Frontal cortex (tissue), 4 donors: ENCODE measurements around the gene PTPRR. TPM values are rescaled to one million over a fixed set of nuclear protein-coding genes. Genes with fewer than 3 reads are reported as not detected.

Experiments
- DNase-seq, 2 donors: peaks; one replicate each; pipeline ENCODE4 v3.0.0; 2012; ENCODE audit warnings: low spot score in 2 of 2
- FAIRE-seq: peaks from 2 replicates; lab custom pipeline; 2012; peaks lifted over from hg19 to GRCh38; lab: Jason Lieb, UNC
- total RNA-seq: library from RNA; depleted of rRNA; stranded (reverse); fragments of >200 nt; gene quantifications from one replicate; pipeline ENCODE4 v1.2.3, GENCODE V29; 2014
- donor health status: control.
- donor health status: control.
- donor health status: control.

Gene PTPRR
- total RNA-seq, 1 donor from 2014 or later: 16.7 TPM

DNA sequence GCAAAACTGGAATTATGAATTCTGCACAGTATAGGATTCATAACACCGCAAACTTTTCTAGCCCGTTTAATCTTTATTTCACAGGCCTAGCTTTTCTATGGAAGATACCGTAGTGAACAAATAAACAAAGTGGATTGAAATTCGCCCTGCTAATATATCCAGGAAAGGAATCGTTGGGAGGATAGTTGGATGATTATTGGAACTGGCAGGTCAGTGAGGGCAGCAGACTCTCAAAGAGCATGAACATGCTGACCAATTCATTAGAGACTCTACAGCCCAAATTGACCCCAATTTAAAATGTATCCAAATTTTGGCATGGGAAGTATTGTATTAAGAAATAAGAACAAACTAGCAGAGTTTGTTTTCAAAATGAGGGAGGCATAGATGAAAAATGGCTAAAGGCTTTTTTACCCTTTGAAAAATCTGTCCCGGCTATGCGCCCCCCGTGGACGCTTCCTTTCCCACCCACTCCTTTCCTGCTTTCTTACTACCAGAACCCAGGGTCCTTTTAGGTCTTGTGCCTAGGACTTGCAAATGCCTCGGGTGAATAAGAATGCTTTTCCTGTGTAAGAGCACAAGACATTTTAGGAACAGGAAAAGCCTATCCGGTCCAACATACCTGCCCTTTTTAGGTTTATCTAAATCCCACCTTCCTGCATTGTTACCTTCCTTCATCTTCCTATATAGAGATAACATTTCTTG is 198.7 kb downstream of the PTPRR start:
- no peak for FAIRE-seq
- no peak for DNase-seq

DNA sequence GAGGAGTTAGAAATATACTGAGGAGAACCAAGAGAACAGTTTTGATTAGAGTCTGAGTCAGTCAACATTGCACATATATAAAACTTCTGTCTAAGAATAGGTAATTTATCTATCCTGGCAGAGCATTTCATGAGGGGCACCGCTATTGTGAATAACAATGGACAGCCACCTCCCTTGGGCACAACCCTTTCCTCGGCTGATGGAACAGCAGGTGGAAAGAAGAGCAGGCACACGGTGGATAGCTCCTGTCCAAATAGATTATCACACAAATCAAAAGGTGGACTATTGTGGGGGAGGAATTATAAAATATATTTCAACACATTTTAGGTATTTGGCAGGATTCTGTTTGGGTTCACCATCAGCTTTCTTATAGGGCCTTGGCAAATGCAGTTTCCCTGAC is 199.3 kb downstream of the PTPRR start:
- DNase-seq (no peak), FAIRE-seq (no peak)

DNA sequence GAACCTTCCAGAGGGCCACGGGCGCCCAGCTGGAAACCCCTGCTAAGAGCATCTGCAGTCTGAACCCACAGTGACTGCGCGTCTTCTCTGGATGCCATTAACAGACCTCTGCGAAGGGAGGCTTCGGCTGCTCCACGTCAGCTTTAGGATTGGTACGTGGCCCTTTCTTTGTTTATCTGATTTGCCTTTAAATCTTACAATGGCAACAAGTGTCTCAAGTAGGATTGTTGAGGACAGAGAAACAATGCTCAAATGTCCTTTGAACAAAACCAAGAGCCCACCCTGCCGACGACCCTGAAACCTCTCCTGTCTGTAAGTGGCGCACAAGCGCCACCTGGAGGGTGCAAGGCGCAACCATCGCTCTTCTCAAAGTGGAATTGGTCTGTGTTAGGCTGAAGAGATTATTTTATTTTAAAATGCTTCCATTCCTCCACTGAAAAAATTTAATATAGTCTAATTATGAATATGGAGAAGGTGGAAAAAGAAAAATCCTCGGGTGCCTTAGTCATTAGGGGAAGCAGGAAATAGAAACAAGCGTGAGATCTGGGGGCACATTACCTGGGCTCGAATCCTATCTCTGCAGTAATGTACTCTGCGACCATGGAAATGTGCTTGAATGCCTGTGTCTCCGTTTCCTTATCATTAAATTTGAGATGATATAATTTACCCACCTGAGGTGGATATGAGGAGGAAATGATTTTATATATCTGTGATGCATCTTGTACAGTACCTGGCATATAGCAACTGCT is 200.7 kb downstream of the PTPRR start:
- peak in 1 of 2 donors; percentile 24 for DNase-seq
- no peak for FAIRE-seq

DNA sequence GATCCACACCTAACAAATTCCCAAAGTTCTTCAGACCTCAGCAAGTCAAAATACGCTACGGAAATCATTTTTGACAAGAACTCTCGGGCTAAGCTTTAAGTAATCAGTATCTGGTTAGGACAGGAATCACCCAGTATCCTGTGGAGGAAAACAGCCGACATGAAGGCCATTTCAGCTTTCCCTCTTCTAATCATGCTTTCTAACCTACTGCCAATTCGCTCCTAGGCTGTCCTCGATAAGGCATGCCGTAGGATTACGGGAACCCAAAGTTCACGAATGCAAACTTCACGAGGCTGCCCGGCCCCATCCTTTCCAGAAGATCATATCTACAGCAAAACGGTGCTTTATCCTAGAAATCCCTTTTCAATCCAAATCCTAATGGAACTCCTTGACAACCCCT is 201.5 kb downstream of the PTPRR start:
- FAIRE-seq (no peak), DNase-seq (no peak)

DNA sequence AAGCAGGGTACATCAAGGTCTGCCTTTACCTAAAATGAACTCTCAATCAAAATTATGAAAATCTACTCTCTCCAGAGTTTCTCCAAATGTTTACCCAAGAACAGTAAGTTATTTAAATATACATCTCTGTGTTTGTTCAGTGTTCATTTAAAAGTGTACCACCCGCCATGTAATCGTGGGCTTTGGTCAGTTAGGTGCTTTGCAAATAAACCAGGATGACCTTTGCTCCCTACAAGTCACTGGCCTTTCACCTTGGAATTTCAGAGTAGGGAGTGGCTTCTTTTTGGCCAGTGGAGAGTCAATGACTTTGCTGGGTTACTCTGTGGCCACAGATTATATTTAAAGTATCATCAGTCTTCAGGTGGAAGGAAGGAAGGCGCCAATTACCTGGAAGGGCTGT is 208.7 kb downstream of the PTPRR start:
- FAIRE-seq (no peak), DNase-seq (no peak)

DNA sequence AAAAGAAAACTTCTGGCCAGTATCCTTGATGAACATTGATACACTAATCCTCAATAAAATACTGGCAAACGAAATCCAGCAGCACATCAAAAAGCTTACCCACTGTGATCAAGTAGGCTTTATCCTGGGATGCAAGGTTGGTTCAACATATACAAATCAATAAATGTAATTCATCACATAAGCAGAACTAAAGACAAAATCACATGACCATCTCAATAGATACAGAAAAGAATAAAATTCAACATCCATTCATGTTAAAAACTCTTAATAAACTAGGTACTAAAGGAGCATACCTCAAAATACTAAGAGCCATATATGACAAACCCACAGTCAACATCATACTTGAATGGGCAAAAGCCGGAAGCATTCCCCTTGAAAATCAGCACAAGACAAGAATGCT is 211.5 kb downstream of the PTPRR start:
- FAIRE-seq (no peak), DNase-seq (no peak)

DNA sequence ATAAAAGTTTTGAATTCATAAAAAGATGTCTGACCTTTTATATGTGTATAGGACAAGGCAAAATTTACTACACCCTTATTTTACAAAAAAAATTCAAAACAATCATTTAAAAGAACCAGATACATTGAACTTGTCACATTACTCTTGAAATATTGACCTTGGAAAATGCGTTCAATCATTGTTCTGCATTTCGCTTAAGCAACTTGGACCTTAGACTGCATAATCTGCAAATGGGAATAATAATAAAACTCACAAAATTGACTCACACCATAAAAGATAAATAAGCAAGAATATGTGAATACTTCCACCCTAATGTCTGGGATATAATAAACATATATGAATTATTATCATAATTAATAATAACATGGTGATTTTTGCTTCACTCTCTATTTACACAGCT is 213.9 kb downstream of the PTPRR start:
- FAIRE-seq (no peak), DNase-seq (no peak)

DNA sequence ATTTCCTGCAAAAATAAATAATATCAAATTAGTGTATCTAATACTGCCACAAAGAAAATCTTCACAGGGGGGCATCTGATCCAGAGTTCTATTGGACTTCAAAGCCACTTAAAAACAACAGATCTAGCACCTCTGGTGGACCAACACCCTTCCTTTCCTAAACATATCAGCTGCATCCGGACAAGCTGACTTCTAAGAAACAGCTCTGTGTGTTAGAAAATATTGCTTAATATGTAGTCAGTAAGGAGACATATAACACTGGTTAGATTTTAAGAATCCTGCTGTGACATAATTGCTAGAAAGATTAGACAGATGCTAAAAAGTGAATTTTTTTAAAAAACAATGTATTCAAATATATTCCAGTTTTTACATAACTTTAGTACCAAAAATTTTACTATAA is 222.2 kb downstream of the PTPRR start:
- no peak for DNase-seq

DNA sequence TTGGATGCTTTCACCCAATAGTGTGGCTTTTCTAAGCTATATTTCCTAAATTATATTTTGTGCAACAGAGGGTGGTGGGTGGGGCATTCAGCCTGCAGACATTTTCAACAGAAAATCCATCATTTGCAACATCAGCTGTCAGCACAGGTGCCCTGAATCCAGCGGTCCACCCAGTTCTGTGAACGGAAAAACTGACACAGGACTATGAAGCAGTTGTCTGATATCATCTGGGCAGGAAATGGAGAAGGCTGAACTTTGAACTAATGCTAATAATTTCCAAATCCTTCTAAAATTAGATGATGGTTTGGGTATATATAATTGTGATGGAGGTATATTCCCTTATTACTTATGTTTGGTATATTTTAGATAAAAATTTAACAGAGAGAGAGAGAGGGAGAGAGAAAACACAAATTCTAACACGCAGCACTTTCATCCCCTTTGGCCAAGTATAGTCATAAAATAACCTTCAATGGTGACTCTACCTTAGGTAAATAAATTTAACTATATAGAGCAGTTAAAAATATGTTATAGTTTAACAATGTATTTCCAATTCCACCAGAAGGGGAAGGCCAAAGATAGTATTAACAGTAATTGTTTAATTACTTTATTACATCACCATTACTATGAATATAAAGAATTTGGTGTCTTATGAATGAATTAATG is 225.0 kb downstream of the PTPRR start:
- no peak for FAIRE-seq
- DNase-seq: no peak

More for the DNA sequence above, 222.2 kb downstream of the PTPRR start:
- FAIRE-seq: no peak

DNA sequence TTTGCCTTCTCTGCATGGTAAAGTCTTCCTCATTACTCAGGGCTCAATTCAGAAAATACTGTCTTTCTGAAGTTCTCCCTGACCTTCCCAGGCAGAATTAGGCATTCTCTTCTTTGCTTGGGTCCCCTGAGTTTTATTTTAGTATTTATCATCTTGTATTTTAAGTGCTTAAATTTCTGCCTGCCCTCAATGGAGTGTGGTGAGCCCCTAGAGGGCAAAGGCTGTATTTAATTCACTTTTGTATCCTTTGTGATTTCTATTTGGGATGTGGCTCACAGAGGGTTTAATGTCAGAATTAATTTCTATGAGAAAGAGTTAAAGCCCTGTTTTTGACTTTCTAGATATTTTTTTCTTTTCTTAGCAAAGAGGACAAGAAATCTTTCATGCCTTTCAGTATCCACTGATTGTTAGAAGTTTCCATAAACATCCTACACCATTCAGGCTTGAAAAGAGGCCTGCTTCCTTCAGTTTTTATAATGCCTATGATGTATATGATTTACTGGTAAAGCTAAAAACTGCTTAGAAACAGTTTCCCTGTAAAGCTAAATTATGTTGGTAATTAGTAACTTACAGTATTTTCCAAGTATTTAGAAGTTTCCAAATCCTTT is 227.8 kb downstream of the PTPRR start:
- FAIRE-seq (no peak), DNase-seq (no peak)

DNA sequence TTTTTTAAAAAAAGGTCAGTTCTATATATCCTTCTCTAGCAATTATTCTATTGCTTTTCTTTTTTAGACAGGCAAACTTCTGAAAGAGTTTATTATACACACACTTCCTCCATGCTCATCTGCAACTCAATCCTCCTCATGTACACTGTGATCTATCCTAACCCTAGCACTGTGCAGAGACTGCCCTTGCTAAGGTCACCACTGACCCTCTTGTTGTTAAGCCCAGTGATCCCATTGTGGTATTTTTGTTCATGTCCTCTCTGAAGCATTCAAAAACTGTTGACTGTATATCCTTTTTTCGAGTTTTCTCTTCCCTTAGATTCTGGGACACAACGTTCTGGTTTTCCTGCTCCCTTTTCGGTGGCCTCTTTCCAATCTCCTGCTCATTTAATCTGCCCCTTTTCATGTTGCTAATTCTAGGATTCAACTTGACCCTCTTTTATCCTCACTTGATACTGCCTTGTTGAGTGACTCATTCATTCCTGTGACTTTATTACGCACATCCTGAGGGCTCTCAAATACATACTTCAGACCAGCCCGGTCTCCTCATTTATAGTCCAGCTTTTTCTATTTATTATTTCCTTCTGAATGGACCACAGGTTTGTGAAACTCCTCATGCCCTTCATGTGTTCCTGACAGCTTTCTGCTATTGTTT is 229.4 kb downstream of the PTPRR start:
- peak in 1 of 2 donors; percentile 6 for DNase-seq
- FAIRE-seq: no peak

DNA sequence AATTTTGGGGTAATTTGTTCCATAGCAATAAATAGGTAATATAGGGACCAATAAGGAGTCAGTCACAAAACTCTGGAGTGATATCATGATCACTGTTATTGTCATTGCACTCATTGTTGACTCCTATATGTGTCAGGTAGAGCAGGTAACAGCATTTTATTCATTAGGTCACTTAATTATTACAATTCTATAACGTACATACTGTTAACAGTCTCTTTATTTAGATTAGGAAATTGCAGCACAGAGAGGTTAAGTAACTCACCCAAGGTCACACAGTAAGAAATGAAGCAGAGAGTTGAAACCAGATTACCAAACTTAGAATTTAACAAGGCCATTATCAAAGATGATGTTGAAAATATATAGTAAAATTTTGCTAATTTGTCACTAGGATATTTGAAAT is 233.6 kb downstream of the PTPRR start:
- DNase-seq: no peak
- FAIRE-seq: no peak

DNA sequence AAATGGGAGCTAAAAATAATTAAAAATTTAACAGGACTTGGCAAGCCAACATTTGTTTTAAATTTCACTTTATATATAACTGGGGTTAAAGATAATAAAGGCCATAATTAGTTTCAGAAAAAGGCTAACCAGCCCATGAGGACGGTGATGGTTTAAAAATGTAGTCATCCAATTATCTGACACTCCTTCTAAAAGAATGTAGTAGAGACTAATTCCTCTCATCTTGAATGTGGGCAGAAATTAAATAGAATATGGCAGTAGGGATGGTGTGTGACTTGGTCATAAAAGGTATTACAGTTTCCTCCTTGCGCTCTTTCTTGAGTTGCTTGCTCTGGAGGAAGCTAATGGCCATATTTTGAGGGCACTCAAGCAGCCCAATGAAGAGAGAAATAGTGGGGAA is 234.2 kb downstream of the PTPRR start:
- FAIRE-seq: no peak

DNA sequence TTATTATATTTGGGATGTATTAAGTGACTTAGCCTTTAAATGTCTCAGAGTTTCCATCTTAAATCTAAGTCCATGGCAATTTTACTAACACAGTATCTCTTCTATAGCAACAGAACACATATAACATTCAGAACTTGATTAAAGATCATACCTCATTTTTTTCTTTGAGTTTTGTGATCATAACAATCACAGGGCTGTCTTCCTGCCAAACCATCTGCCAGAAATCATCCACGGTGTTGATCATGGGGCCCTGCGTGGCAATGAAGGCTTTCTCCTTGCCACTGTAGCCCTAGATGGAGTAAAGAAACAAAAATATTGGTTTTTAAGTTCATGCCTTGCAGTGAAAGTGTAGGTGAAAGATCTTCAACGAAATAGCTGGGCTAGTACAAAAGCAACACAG is 236.6 kb downstream of the PTPRR start:
- DNase-seq (no peak), FAIRE-seq (no peak)

More for the DNA sequence above, 234.2 kb downstream of the PTPRR start:
- no peak for DNase-seq

DNA sequence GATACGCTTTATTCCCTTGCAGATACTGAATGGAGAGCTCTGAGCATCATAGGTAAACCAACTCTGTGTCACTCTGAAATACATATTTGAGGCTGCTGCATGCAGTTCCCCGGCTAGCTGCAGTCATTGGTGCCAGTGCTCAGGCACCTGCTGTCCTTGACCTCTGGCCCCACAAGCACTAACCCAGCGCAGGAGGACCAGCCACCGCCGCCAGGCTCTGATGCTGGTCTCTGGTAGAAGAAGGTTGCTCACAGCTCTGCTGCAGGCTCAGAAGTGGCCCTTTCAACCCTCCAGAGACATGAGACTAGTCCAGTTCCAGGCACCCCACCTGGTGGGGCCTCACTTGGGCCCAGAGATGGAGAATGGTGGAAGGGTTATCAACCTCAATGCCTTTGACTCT is 248.8 kb downstream of the PTPRR start:
- DNase-seq (no peak), FAIRE-seq (no peak)

DNA sequence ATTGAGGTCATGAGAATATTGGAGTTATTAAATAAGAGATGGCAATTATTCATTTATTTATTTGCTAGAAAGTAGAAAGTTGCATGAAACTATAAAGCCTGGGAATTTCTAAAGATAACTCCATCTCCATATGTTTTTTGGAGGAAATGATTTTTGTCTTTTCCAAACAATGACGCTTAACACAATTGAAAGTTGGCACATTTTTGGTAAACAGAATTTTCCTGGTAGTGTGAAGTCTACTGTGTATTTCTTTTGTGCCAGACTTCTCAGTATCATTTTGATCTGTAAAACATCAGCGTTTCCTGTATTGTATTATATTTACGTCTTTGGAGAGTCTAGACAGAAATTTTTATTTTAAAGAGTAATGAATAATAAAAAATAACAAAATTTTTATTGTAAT is 249.6 kb downstream of the PTPRR start:
- no peak for FAIRE-seq

DNA sequence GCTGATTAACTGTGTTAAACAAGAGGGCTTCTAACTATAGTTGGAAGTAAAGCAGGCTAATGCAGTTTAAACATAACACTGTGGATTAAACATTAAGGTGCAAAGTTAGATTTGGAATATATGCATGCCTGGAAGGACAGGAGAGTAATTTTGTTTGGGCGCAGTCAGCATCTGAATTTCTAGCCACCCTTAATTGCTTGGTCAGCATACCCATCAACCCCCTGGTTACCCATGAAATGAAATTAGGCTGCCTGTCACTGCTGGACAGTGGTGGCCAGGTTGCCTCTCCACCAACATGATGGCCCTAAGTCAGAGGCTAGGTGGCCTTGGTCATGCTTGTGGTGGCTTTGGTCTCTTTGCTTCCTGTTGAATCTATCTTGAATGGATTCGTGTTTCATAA is 253.3 kb downstream of the PTPRR start:
- FAIRE-seq (no peak), DNase-seq (no peak)

More for the DNA sequence above, 249.6 kb downstream of the PTPRR start:
- no peak for DNase-seq

DNA sequence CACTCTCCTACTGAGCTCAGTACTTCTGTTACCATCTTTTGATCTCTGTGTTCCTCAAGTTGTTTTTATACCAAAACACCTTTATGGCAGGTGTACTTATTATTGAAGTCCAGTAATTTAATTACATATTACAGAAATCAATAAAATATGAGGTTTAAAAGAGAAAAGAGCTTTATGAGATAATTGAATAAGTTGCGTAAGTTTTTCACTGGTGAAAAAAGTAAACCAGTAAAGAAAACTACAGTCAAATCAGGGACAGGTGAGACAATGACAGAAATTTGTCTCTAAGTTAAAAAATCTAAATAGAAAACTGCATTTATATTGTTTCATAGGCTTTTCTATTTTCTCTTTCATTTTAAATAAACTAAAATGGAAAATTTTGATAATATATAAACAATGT is 254.2 kb downstream of the PTPRR start:
- FAIRE-seq (peak; percentile 17), DNase-seq (no peak)

DNA sequence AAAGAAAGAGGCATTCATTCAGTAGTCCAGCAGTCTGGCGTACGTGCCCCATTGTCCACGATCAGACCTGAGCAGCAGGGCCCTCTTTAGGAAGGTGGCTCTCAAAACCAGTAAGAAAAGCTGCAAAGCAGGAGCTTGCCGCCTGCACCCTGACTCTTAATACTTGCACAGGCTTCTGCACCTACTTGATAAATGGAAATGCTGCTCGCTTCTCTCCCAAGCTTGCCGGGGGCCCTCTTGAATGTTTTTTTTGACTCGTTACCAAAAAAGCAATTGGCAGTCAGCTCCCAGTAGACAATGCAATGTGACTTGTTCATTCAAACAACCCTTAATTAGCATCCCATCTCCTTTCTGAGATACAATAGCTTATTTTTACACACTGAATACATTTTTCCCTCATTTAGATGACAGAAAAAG is 256.1 kb downstream of the PTPRR start:
- FAIRE-seq (no peak), DNase-seq (peak in 1 of 2 donors; percentile 9)

DNA sequence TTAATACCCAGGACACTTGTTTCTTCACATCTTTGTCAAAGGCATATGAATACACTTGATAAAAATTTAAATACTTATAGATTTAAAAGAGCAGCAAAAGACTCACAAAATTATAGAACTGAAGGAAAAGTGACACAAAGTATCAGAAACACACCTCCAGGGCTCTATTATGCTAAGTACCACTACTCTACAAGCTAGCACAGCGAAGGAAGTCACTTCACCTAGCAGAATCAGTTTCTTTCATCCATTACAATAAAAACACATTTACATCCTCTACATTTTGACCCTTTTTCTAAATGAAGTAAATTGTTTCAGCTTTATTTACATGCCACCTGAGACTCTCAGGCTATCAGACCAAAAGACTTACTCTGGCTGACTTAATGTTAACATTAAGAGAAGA is 256.7 kb downstream of the PTPRR start:
- no peak for FAIRE-seq

More for the DNA sequence above, 256.7 kb downstream of the PTPRR start:
- no peak for DNase-seq
